H1 (cell line): ENCODE results near the gene AKT1S1. TPM values are rescaled to one million over a fixed set of nuclear protein-coding genes. Genes with fewer than 3 reads are reported as not detected.

Source experiments
- CTCF ChIA-PET: fragments of 300-600 bp; sonication (Branson Sonifier 250); formaldehyde crosslinking; loops from one replicate; lab custom pipeline; 2021; ENCODE audit not compliant: partially characterized antibody; lab: Charles Lee
- POLR2A ChIA-PET: fragments of 300-600 bp; sonication (Branson Sonifier 250); formaldehyde crosslinking; loops from one replicate; lab custom pipeline; 2021; ENCODE audit warnings: inconsistent platforms; ENCODE audit not compliant: partially characterized antibody; lab: Charles Lee
- DNase-seq, 2 experiments: peaks; one replicate each; pipeline versions ENCODE4 v3.0.0 to v3.0.0-alpha.2; 2010 to 2022; ENCODE audit warnings: low spot score in 2 of 2, low read depth in 1 of 2, mixed read lengths in 1 of 2
- FAIRE-seq: peaks from 2 replicates; lab custom pipeline; 2011; peaks lifted over from hg19 to GRCh38; lab: Jason Lieb, UNC
- H2AFZ ChIP-seq: 2 replicates; pipeline ENCODE4 v1.8.1; 2012; ENCODE audit warnings: low read length, inconsistent platforms
- H2AK5ac ChIP-seq: 2 replicates; pipeline ENCODE4 v1.6.1; 2013; ENCODE audit warnings: low read depth, low read length
- H2BK120ac ChIP-seq: replicated peaks from 2 replicates; pipeline ENCODE3; 2013; ENCODE audit warnings: low read depth, low read length, inconsistent platforms
- H2BK12ac ChIP-seq: 2 replicates; pipeline ENCODE4 v1.6.1; 2013; ENCODE audit warnings: low read depth, low read length
- H2BK15ac ChIP-seq: 2 replicates; pipeline ENCODE4 v1.6.1; 2013; ENCODE audit warnings: low read length
- H2BK20ac ChIP-seq: 2 replicates; pipeline ENCODE4 v1.6.1; 2013; ENCODE audit warnings: low read length
- H2BK5ac ChIP-seq: 2 replicates; pipeline ENCODE4 v1.6.1; 2013; ENCODE audit warnings: low read depth, low read length
- H3K14ac ChIP-seq: 2 replicates; pipeline ENCODE4 v1.6.1; 2013; ENCODE audit warnings: inconsistent platforms; ENCODE audit not compliant: insufficient read length
- H3K18ac ChIP-seq: 2 replicates; pipeline ENCODE4 v1.6.1; 2013; ENCODE audit warnings: low read length; ENCODE audit errors: extremely low read depth
- H3K23ac ChIP-seq: 2 replicates; pipeline ENCODE4 v1.6.1; 2013; ENCODE audit warnings: inconsistent platforms; ENCODE audit not compliant: insufficient read length
- H3K23me2 ChIP-seq: 2 replicates; pipeline ENCODE4 v1.6.1; 2013; ENCODE audit warnings: low read depth, low read length
- H3K27ac ChIP-seq: 2 replicates; pipeline ENCODE4 v1.6.1; 2011; ENCODE audit warnings: low read depth, low read length, inconsistent platforms
- H3K27me3 ChIP-seq, 4 experiments: replicated peaks in 1 of 4; 1 replicate in 1 of 4; 2 replicates in 3 of 4; pipeline versions ENCODE4 v1.6.1 to v1.8.1; 2011 to 2013; ENCODE audit warnings: low read length in 3 of 4, mild to moderate bottlenecking in 3 of 4, inconsistent platforms in 2 of 4, mixed read lengths in 2 of 4, moderate library complexity in 1 of 4; ENCODE audit not compliant: control insufficient read depth in 3 of 4, insufficient read depth in 3 of 4; ENCODE audit errors: extremely low read depth in 1 of 4
- H3K36me3 ChIP-seq, 4 experiments: 2 replicates each; pipeline versions ENCODE4 v1.6.1 to v1.8.1; 2011 to 2013; ENCODE audit warnings: mild to moderate bottlenecking in 4 of 4, low read length in 3 of 4, moderate library complexity in 2 of 4, control low read depth in 1 of 4, inconsistent platforms in 1 of 4; ENCODE audit not compliant: insufficient read depth in 4 of 4, control insufficient read depth in 2 of 4
- H3K4ac ChIP-seq: replicated peaks from 2 replicates; pipeline ENCODE3; 2013; ENCODE audit warnings: low read length, low read depth, mixed read lengths, inconsistent platforms; ENCODE audit not compliant: insufficient read length
- H3K4me1 ChIP-seq, 4 experiments: replicated peaks in 1 of 4; 1 replicate in 1 of 4; 2 replicates in 3 of 4; pipeline versions ENCODE4 v1.6.1 to v1.8.1; 2011 to 2013; ENCODE audit warnings: low read length in 3 of 4, inconsistent platforms in 2 of 4, mixed read lengths in 1 of 4; ENCODE audit not compliant: insufficient read depth in 4 of 4, control insufficient read depth in 3 of 4
- H3K4me2 ChIP-seq, 2 experiments: 2 replicates each; pipeline versions ENCODE4 v1.6.1 to v1.8.1; 2011 to 2013; ENCODE audit warnings: low read depth in 2 of 2, low read length in 2 of 2, control low read depth in 1 of 2, inconsistent platforms in 1 of 2, mild to moderate bottlenecking in 1 of 2; ENCODE audit not compliant: insufficient read depth in 1 of 2
- H3K4me3 ChIP-seq, 4 experiments: fragments of 200-600, 300-600 bp in 1 of 4; sonication (generic), shearing (Covaris generic), sonication (Bioruptor Twin) in 1 of 4; 2 replicates each; pipeline versions ENCODE4 v1.5.1 to v1.8.1; 2011 to 2016; ENCODE audit warnings: low read length in 4 of 4, low read depth in 3 of 4, control low read depth in 2 of 4, inconsistent platforms in 2 of 4, mild to moderate bottlenecking in 2 of 4, mixed read lengths in 1 of 4, moderate library complexity in 1 of 4; ENCODE audit not compliant: insufficient read depth in 2 of 4; ENCODE audit errors: extremely low read depth in 1 of 4
- H3K56ac ChIP-seq: replicated peaks from 2 replicates; pipeline ENCODE3; 2013; ENCODE audit warnings: low read depth, mild to moderate bottlenecking, mixed read lengths, low read length, inconsistent platforms; ENCODE audit not compliant: insufficient read length
- H3K79me1 ChIP-seq: 2 replicates; pipeline ENCODE4 v1.6.1; 2013; ENCODE audit warnings: low read depth, low read length, control low read depth
- H3K79me2 ChIP-seq, 2 experiments: 2 replicates each; pipeline versions ENCODE4 v1.6.1 to v1.8.1; 2012 to 2013; ENCODE audit warnings: low read length in 2 of 2, mild to moderate bottlenecking in 2 of 2, inconsistent platforms in 1 of 2; ENCODE audit not compliant: insufficient read depth in 2 of 2, control insufficient read depth in 1 of 2
- H3K9ac ChIP-seq, 4 experiments: replicated peaks in 1 of 4; 1 replicate in 1 of 4; 2 replicates in 3 of 4; pipeline versions ENCODE4 v1.6.1 to v1.8.1; 2011 to 2013; ENCODE audit warnings: low read depth in 3 of 4, low read length in 3 of 4, control low read depth in 2 of 4, mild to moderate bottlenecking in 2 of 4, moderate library complexity in 2 of 4, inconsistent platforms in 1 of 4; ENCODE audit errors: extremely low read depth in 1 of 4
- H3K9me3 ChIP-seq, 2 experiments: 2 replicates each; pipeline versions ENCODE4 v1.6.1 to v1.8.1; 2012 to 2013; ENCODE audit warnings: mild to moderate bottlenecking in 2 of 2, moderate library complexity in 2 of 2, control low read depth in 1 of 2, inconsistent platforms in 1 of 2, low read depth in 1 of 2, low read length in 1 of 2, mixed read lengths in 1 of 2; ENCODE audit not compliant: insufficient read depth in 2 of 2
- H4K20me1 ChIP-seq, 2 experiments: replicated peaks in 1 of 2; 2 replicates each; pipeline versions ENCODE3 to v1.8.1; 2011 to 2013; ENCODE audit warnings: inconsistent platforms in 2 of 2, low read length in 2 of 2, mild to moderate bottlenecking in 1 of 2; ENCODE audit not compliant: insufficient read depth in 2 of 2, control insufficient read depth in 1 of 2
- H4K5ac ChIP-seq: 2 replicates; pipeline ENCODE4 v1.6.1; 2013; ENCODE audit warnings: low read length, low read depth, mixed read lengths, inconsistent platforms; ENCODE audit not compliant: insufficient read length
- H4K8ac ChIP-seq: 2 replicates; pipeline ENCODE4 v1.8.0; 2013; ENCODE audit warnings: mild to moderate bottlenecking, moderate library complexity, low read length, inconsistent platforms; ENCODE audit not compliant: insufficient read depth; ENCODE audit errors: extremely low read depth
- H4K91ac ChIP-seq: replicated peaks from 2 replicates; pipeline ENCODE3; 2013; ENCODE audit warnings: low read length, mixed read lengths, inconsistent platforms; ENCODE audit not compliant: insufficient read length
- HDAC2 ChIP-seq, 2 experiments: fragments of 300-600 bp in 1 of 2; sonication (generic) in 1 of 2; IDR thresholded peaks; 2 replicates each; pipeline ENCODE4 v1.6.1; 2011 to 2012; ENCODE audit warnings: low read depth in 2 of 2, low read length in 2 of 2, mild to moderate bottlenecking in 2 of 2, moderate library complexity in 2 of 2, borderline replicate concordance in 1 of 2, inconsistent platforms in 1 of 2
- POLR2A ChIP-seq, 2 experiments: IDR thresholded peaks; 1 replicate in 1 of 2; 2 replicates in 1 of 2; pipeline ENCODE4 v1.6.1; 2011; ENCODE audit warnings: low read depth in 2 of 2, low read length in 2 of 2, mild to moderate bottlenecking in 2 of 2; ENCODE audit errors: control extremely low read depth in 1 of 2
- POLR2AphosphoS5 ChIP-seq: IDR thresholded peaks from 2 replicates; pipeline ENCODE4 v1.6.1; 2011; ENCODE audit warnings: low read depth, low read length
- WGBS, 2 experiments: shearing (Covaris generic) in 1 of 2; methylation state at CpG; one replicate each; pipeline versions ENCODE4 v1.1.6 to v1.1.7; 2013 to 2015; ENCODE audit warnings: low lambda C conversion rate in 2 of 2, mixed read lengths in 2 of 2, inconsistent platforms in 1 of 2, low coverage in 1 of 2, missing lambda C conversion rate in 1 of 2; ENCODE audit not compliant: insufficient replicate concordance in 2 of 2, insufficient coverage in 1 of 2, insufficient read length in 1 of 2; ENCODE audit errors: extremely low coverage in 1 of 2, missing lambda C conversion rate in 1 of 2; 5-methylcytosine and 5-hydroxymethylcytosine counted together
- polyA plus RNA-seq, 7 experiments: library from polyadenylated mRNA; depleted of rRNA in 3 of 7; stranded (reverse) in 5 of 7; unstranded in 2 of 7; fragments of >200 nt in 5 of 7; fragments of 200-250 nt in 2 of 7; gene quantifications; 1 replicate in 5 of 7; 2 replicates in 1 of 7; 4 replicates in 1 of 7; pipeline versions ENCODE4 v1.2.1 to v1.2.3, GENCODE V29; 2011 to 2013; ENCODE audit warnings: missing spikeins in 2 of 7, mixed read lengths in 2 of 7
- total RNA-seq: library from RNA; stranded (reverse); fragmentation: NEBNext Ultra II Directional; extraction: Animal tissue kit (Norgen Biotek cat#: 25700); gene quantifications from 2 replicates; pipeline ENCODE4 v1.2.1, GENCODE V29; 2021

Gene AKT1S1
- total and polyA plus RNA-seq, 2 of the 8 experiments (the other 6 are each of a cell fraction or from before 2014, with no cell fraction given): 40.7 to 45.9 TPM

DNA sequence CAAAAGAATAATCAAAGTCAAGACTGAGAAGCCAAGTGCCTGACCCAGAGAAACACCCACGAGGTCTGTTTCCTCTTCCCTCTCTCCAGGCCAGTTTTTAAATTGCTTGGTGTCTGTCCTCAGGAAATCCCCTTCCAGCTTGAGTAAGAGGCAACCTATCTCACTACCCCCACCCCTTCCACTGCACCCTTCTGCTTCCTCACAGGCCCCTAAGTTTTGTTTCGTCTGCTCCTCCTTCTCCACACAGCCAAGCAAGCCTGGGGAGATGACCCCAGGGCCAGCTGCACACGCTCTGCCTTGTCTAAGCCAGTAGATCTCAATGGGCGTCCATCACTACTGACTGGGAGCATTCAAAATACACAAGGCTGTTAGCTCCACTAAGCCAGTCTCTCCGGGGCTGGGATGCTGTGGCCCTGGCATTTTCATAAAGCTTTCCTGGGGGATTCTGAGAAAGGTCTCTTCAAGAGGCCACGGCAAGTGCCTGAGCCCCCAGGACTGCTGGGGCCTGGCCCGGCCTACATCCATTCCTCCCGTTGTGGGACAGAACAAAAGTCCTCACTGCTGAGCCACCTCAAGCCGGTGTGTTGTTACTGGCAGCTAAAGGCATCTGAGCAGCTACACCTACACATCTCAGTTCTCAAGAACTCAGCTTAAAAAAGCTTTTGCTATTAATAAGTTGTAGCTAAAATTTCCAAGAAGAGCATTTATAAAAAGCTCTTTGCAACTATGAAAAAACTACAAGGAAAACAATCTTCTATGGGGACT is 34.4 kb upstream of the AKT1S1 start:
- Histone ChIP-seq H3K79me1 (peaks cover 14% of the 10 kb centered on the region; the same call in 1 of the 2 replicates), H3K36me3 (peaks cover 29 to 59% (median 47%) of the 10 kb centered on the region in 4 experiments; a peak in 7 of 8 replicates), H4K91ac (no peak overlapping the region), H3K14ac (no peak overlapping the region), H3K27me3 (no peaks in the 10 kb centered on the region; a peak in 1 of 7 replicates), H3K27ac (no peak overlapping the region), H3K18ac (no peak overlapping the region), H2AFZ (no peak overlapping the region), H3K79me2 (peaks cover 0 to 47% of the 10 kb centered on the region in 2 experiments; a peak in 2 of 4 replicates), H2BK5ac (no peak overlapping the region), H3K4me3 (no peak overlapping the region), H2AK5ac (no peak overlapping the region), H3K4me2 (no peak overlapping the region), H4K20me1 (peaks cover 42 to 53% of the 10 kb centered on the region in 2 experiments)
- DNase-seq: no peak
- POLR2A ChIA-PET: interaction anchor here (1.0 to 19.2 kb wide), 5 partner anchors 12 to 227 kb away, joined by 3 to 373 read pairs (median 3); partner anchors contain the start of genes ATF5 and NUP62
- no peak for FAIRE-seq
- TF ChIP-seq POLR2A (IDR thresholded peaks at IDR 0.05; ENCODE audit: control extremely low read depth in 1 of 2, low read depth in 2 of 2, low read length in 2 of 2) (peak in 1 of 2 experiments; percentile 68; a peak in 1 of 3 replicates), HDAC2 (IDR thresholded peaks at IDR 0.05; ENCODE audit: borderline replicate concordance in 1 of 2, low read depth in 2 of 2, low read length in 2 of 2) (no peak), POLR2AphosphoS5 (0 out of 2 replicates have a peak, but pooled peaks have one; percentile 39)
- TF ChIP-seq, all 59 proteins: peak for 2
- no peaks in the 10 kb centered on the region for H3K9me3 ChIP-seq
- 89% methylated on average over 9 of the region's 9 CpGs; no CpG with 5 or more reads in 1 of the 2 experiments for WGBS, 2 experiments
- no peak overlapping the region for H3K9ac ChIP-seq
- H4K5ac ChIP-seq: no peak overlapping the region
- H2BK15ac ChIP-seq: no peak overlapping the region
- H3K4ac ChIP-seq: no peak overlapping the region
- H4K8ac ChIP-seq: peak overlapping the region; percentile 29; the same call in 1 of the 2 replicates
- CTCF ChIA-PET: interaction anchor here (0.6 to 2.3 kb wide), 8 partner anchors 10 to 78 kb away, joined by 3 to 11 read pairs (median 4); no protein-coding TSS in a partner anchor
- H3K4me1 ChIP-seq: peaks cover 0 to 6% (median 3%) of the 10 kb centered on the region in 4 experiments; a peak in 3 of 7 replicates
- no peak overlapping the region for H2BK20ac ChIP-seq
- H3K56ac ChIP-seq: no peak overlapping the region
- H3K23ac ChIP-seq: no peak overlapping the region
- H2BK120ac ChIP-seq: no peak overlapping the region
- no peaks in the 10 kb centered on the region for H3K23me2 ChIP-seq
- no peak overlapping the region for H2BK12ac ChIP-seq
